Keratinocyte (primary cell): ENCODE results near the gene ZMIZ1. TPM values are rescaled to one million over a fixed set of nuclear protein-coding genes. Genes with fewer than 3 reads are reported as not detected.
A peak's percentile ranks its signal among the peaks of the same experiment; 100 is the strongest.

Experiments
- DNase-seq: peaks from one replicate; pipeline ENCODE4 v3.0.0-alpha.2; 2011; ENCODE audit warnings: low read depth, missing footprints, low spot score
- FAIRE-seq: peaks from 2 replicates; lab custom pipeline; 2011; peaks lifted over from hg19 to GRCh38; lab: Jason Lieb, UNC
- H2AFZ ChIP-seq: 2 replicates; pipeline ENCODE4 v1.6.0; 2012; ENCODE audit warnings: low read length, control low read depth, inconsistent platforms; ENCODE audit not compliant: control insufficient read depth
- H3K27ac ChIP-seq: 2 replicates; pipeline ENCODE4 v1.5.1; 2011; ENCODE audit warnings: low read length; ENCODE audit not compliant: control insufficient read depth, insufficient read depth
- H3K27me3 ChIP-seq: 3 replicates; pipeline ENCODE4 v1.6.0; 2011; ENCODE audit warnings: low read length; ENCODE audit not compliant: control insufficient read depth, insufficient read depth; ENCODE audit errors: extremely low read depth
- H3K36me3 ChIP-seq, 2 experiments: 2 replicates in 1 of 2; 3 replicates in 1 of 2; pipeline ENCODE4 v1.5.1; 2011; ENCODE audit warnings: low read length in 2 of 2, mild to moderate bottlenecking in 1 of 2; ENCODE audit not compliant: control insufficient read depth in 2 of 2, insufficient read depth in 2 of 2; ENCODE audit errors: extremely low read depth in 1 of 2
- H3K4me1 ChIP-seq: 3 replicates; pipeline ENCODE4 v1.5.1; 2011; ENCODE audit warnings: low read length; ENCODE audit not compliant: control insufficient read depth, insufficient read depth; ENCODE audit errors: extremely low read depth
- H3K4me2 ChIP-seq: 3 replicates; pipeline ENCODE4 v1.6.0; 2011; ENCODE audit warnings: low read depth, low read length; ENCODE audit not compliant: control insufficient read depth, insufficient read depth; ENCODE audit errors: extremely low read depth
- H3K4me3 ChIP-seq, 3 experiments: fragments of 200-600 bp in 1 of 3; sonication (generic) in 1 of 3; 2 replicates in 2 of 3; 3 replicates in 1 of 3; pipeline ENCODE4 v1.5.1; 2011 to 2016; ENCODE audit warnings: low read length in 3 of 3, mild to moderate bottlenecking in 3 of 3, control low read depth in 2 of 3, inconsistent platforms in 1 of 3, low read depth in 1 of 3, mixed read lengths in 1 of 3, mixed run types in 1 of 3, moderate library complexity in 1 of 3; ENCODE audit not compliant: control insufficient read depth in 2 of 3, insufficient read depth in 2 of 3; ENCODE audit errors: extremely low read depth in 1 of 3
- H3K79me2 ChIP-seq: 2 replicates; pipeline ENCODE4 v1.6.0; 2012; ENCODE audit warnings: low read length; ENCODE audit not compliant: control insufficient read depth, insufficient read depth
- H3K9ac ChIP-seq: 3 replicates; pipeline ENCODE4 v1.6.0; 2011; ENCODE audit warnings: low read length; ENCODE audit not compliant: control insufficient read depth, insufficient read depth; ENCODE audit errors: extremely low read depth
- H3K9me1 ChIP-seq: 3 replicates; pipeline ENCODE4 v1.6.0; 2011; ENCODE audit warnings: low read length; ENCODE audit not compliant: control insufficient read depth, insufficient read depth; ENCODE audit errors: extremely low read depth
- H3K9me3 ChIP-seq: 2 replicates; pipeline ENCODE4 v1.5.1; 2012; ENCODE audit warnings: low read depth, low read length; ENCODE audit not compliant: control insufficient read depth
- H4K20me1 ChIP-seq: 3 replicates; pipeline ENCODE4 v1.6.0; 2011; ENCODE audit warnings: low read length; ENCODE audit not compliant: control insufficient read depth, insufficient read depth; ENCODE audit errors: extremely low read depth
- CTCF ChIP-seq, 3 experiments: IDR thresholded peaks in 1 of 3; conservative IDR thresholded peaks in 1 of 3; optimal IDR thresholded peaks in 1 of 3; 2 replicates in 2 of 3; 3 replicates in 1 of 3; pipeline versions ENCODE3 to v1.5.1; 2011; ENCODE audit warnings: low read length in 3 of 3, mild to moderate bottlenecking in 3 of 3, moderate library complexity in 2 of 3, control low read depth in 1 of 3, inconsistent platforms in 1 of 3; ENCODE audit not compliant: insufficient read depth in 2 of 3; ENCODE audit errors: extremely low read depth in 1 of 3
- EZH2 ChIP-seq: IDR thresholded peaks from one replicate; pipeline ENCODE4 v1.6.1; 2012; ENCODE audit warnings: inconsistent platforms, mild to moderate bottlenecking, low read length, moderate library complexity
- dilution Hi-C: fragments of 300-500 bp; cut with MboI; formaldehyde crosslinking; loops from one replicate; pipeline ENCODE4 v1.7.0; 2020; ENCODE audit warnings: low sequenced_read_pairs; ENCODE audit not compliant: extremely low pct_ligation_motif_present
- polyA minus RNA-seq, 3 experiments: library from RNA; depleted of rRNA, polyadenylated mRNA; stranded (reverse); fragments of >200 nt; gene quantifications; 1 replicate in 1 of 3; 2 replicates in 1 of 3; 3 replicates in 1 of 3; pipeline ENCODE4 v1.2.3, GENCODE V29; 2011
- polyA plus RNA-seq, 5 experiments: library from polyadenylated mRNA; depleted of rRNA in 3 of 5; stranded (reverse) in 3 of 5; stranded (forward) in 1 of 5; unstranded in 1 of 5; fragments of >200 nt; gene quantifications; 1 replicate in 1 of 5; 2 replicates in 3 of 5; 3 replicates in 1 of 5; pipeline versions ENCODE4 v1.2.1 to v1.2.3, GENCODE V29; 2011 to 2012; ENCODE audit warnings: missing spikeins in 2 of 5, low read depth in 1 of 5, low replicate concordance in 1 of 5

ZMIZ1 gene
- 1.5 to 4.7 TPM (median 1.8 TPM) in 3 replicates for polyA plus RNA-seq
- 6.9 TPM for polyA plus RNA-seq (2011; ENCODE audit: low read depth)
- 4.3 TPM in 2 replicates for polyA plus RNA-seq (2011; cell fraction: cytosol; rRNA removed)
- polyA plus RNA-seq (2011; cell fraction: nucleus; rRNA removed), result 13.3 and 16.2 TPM in 2 replicates
- 8.2 and 15.2 TPM in 2 replicates for polyA plus RNA-seq (2012; ENCODE audit: low replicate concordance)
- 5.7 to 33.8 TPM (median 5.9 TPM) in 3 replicates for polyA minus RNA-seq
- polyA minus RNA-seq (2011; cell fraction: cytosol; rRNA and poly(A)+ RNA removed), result 5.6 TPM
- 11.6 and 15.2 TPM in 2 replicates for polyA minus RNA-seq (2011; cell fraction: nucleus; rRNA and poly(A)+ RNA removed)

GRCh38 chr10:79068562-79069324, at the start of gene ZMIZ1:
Gene ZMIZ1, plus strand, starts transcription at chr10:79068966. Its CDS starts 132,667 bp downstream, at chr10:79201633.
- H4K20me1 ChIP-seq, result peaks cover 15% of the 10 kb centered on the region
- no peaks in the 10 kb centered on the region for H3K9me3 ChIP-seq
- peaks cover 25% of the 10 kb centered on the region for H3K4me1 ChIP-seq
- peaks cover 28% of the 10 kb centered on the region for H3K79me2 ChIP-seq
- H3K9ac ChIP-seq, result peak within 1 kb of the TSS; percentile 67
- peak within 1 kb of the TSS; percentile 63 to 79 (median 68) for H3K4me3 ChIP-seq
- FAIRE-seq (no peak), DNase-seq (peak; percentile 48)
- H2AFZ ChIP-seq, result peak within 1 kb of the TSS; percentile 84
- TF ChIP-seq EZH2 (no peak), CTCF (optimal IDR thresholded peaks at IDR 0.05 in 1 of 3, IDR thresholded peaks at IDR 0.05 in 1 of 3, conservative IDR thresholded peaks at IDR 0.05 in 1 of 3; ENCODE audit: extremely low read depth in 1 of 3, insufficient read depth in 2 of 3, low read length in 3 of 3) (peak in 2 of 3 experiments; percentile 42 to 63)
- no peaks in the 10 kb centered on the region for H3K36me3 ChIP-seq
- peak within 1 kb of the TSS; percentile 56 for H3K27ac ChIP-seq
- peak within 1 kb of the TSS; percentile 95 for H3K4me2 ChIP-seq
- H3K9me1 ChIP-seq, result peaks cover 2% of the 10 kb centered on the region
- dilution Hi-C loops, result no loop called here
- no peaks in the 10 kb centered on the region for H3K27me3 ChIP-seq

GRCh38 chr10:79019441-79020014, 49.2 kb upstream of the ZMIZ1 start:
- DNase-seq (no peak), FAIRE-seq (no peak)
- Histone ChIP-seq H3K4me3 (no peak overlapping the region), H3K4me2 (no peak overlapping the region), H3K9ac (no peak overlapping the region), H3K9me1 (no peaks in the 10 kb centered on the region), H3K4me1 (peaks cover 11% of the 10 kb centered on the region), H3K79me2 (no peaks in the 10 kb centered on the region), H3K27ac (no peak overlapping the region), H3K27me3 (no peaks in the 10 kb centered on the region), H2AFZ (no peak overlapping the region), H3K9me3 (no peaks in the 10 kb centered on the region), H4K20me1 (no peaks in the 10 kb centered on the region), H3K36me3 (no peaks in the 10 kb centered on the region)
- TF ChIP-seq EZH2, result no peak
- TF ChIP-seq CTCF (optimal IDR thresholded peaks at IDR 0.05 in 1 of 3, IDR thresholded peaks at IDR 0.05 in 1 of 3, conservative IDR thresholded peaks at IDR 0.05 in 1 of 3; ENCODE audit: extremely low read depth in 1 of 3, insufficient read depth in 2 of 3, low read length in 3 of 3), result no peak
- dilution Hi-C loops, result no loop called here
